NCI-H2196 treated with DMSO at 0.1 percent for 48 hours (cell line): ENCODE results near the gene CCT6B.
"Not testable (repeated sequence)": the region's sequence is repeated elsewhere in the genome, so short reads cannot be mapped to it uniquely, and the experiment has no call there.

Experiments
- DNase-seq: peaks from one replicate; lab custom pipeline; 2025; ENCODE audit not compliant: unreplicated experiment; lab: John Stamatoyannopoulos, UW

Gene CCT6B, protein sequence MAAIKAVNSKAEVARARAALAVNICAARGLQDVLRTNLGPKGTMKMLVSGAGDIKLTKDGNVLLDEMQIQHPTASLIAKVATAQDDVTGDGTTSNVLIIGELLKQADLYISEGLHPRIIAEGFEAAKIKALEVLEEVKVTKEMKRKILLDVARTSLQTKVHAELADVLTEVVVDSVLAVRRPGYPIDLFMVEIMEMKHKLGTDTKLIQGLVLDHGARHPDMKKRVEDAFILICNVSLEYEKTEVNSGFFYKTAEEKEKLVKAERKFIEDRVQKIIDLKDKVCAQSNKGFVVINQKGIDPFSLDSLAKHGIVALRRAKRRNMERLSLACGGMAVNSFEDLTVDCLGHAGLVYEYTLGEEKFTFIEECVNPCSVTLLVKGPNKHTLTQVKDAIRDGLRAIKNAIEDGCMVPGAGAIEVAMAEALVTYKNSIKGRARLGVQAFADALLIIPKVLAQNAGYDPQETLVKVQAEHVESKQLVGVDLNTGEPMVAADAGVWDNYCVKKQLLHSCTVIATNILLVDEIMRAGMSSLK

DNA sequence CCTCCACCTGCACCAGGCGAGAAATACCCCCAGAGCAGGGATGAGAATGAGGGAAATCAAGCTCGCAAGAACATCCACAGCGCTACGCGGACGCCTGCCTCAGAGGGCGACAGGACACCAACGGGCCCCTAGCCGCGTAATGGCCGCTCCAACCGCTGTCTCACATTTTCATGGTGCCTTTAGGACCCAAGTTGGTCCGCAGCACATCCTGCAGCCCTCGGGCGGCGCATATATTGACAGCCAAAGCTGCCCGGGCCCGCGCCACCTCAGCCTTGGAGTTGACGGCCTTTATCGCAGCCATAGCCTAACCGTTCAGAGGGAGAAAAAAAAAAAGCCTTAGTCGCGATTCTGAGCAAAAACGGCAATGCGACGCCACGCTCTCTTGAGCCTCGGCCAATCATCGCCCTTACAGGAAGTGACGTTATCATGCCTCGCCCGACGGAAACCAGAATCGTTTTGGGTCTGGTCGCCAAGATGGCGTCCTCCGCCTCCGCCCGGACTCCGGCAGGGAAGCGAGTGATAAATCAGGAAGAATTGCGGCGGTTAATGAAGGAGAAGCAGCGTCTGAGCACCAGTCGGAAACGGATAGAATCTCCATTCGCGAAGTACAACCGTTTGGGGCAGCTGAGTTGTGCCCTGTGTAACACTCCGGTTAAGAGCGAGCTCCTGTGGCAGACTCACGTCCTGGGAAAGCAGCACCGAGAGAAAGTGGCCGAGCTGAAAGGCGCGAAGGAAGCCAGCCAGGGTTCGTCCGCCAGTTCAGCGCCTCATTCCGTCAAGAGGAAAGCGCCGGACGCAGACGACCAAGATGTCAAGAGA is at the start of gene CCT6B, which contains the start of gene ZNF830:
CCT6B (minus strand) TSS at position 368 of the 819 bp plus-strand sequence; CDS start at position 301, 67 bp downstream.
ZNF830 (plus strand) TSS at position 448 of the 819 bp plus-strand sequence; CDS start at position 475, 27 bp downstream.
- peak; percentile 45 for DNase-seq

DNA sequence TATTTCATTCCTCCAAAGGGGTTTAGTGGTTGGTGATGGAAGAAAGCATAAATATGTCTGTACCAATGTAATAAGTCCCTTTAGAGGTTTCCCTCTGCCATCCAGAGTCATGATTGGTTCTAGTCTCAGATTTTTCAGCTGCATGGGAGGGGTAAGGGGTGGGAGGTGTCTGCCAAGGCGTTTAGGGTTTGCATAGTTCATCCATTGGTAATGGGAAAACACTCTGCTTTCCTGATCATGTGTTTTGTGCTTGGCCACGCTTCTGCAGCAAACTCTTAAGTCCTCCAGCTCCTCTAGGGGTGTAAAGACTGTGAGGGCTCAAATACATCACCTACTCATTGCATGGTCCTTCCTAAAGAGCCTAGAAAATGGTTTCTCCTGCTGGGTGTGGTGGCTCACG is 48.8 kb upstream of the CCT6B start:
- DNase-seq, result no peak

DNA sequence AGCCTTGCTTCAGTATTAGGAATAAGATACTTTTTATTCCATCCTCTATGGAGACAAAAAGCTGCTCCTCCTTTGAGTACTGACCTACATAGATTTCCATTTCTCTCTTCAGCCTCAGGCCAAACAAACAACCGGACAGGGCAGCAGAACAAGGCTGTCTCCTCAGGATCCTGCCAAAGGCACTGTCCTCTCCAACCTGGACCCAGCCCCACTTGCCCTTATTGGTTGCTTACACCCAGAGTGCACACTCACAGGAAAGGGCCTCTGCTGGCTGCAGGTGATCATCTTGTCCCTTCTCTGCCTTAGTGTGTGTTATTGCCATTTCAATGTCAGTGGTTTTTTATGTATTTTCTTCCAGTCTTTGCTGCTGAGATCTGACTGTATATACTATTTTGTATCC is 45.7 kb upstream of the CCT6B start:
- no peak for DNase-seq

DNA sequence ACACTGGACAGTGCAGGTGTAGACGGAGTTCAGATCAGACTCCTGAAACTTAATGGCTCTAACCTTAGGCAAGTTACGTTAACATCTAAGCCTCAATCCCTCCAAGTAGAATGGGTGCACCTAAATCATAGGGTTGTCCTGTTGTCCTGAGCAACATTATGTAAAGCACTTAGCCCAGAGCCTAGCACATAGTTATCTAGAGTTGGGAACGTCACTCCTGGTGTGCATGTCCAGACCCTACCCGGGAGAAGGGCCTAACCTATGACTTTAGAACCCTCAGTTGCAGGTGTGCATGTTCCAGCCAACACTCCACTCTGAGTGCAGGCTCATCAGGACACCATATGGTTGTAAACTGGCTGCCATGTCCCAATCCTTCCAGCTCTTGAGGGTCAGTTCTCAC is 45.1 kb upstream of the CCT6B start:
- no peak for DNase-seq

DNA sequence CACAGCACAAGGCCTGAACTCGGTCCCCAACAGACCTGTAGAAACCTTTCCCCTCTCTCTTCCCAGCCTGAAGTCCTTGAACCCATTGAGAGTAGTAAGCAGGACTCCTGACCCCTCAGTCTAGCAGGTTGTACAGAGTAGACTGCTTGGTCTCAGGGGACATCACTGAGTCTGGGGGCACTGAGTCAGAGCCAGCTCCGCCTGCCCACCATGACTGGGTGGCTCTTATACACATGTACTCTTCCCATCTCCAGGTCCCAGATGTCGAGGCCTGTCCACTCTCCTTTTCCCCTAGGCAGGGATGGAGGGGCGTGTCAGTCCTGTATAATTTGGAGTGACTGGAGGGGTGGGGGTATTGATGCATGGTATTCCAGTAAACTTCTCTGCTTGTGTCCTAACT is 42.5 kb upstream of the CCT6B start:
- no peak for DNase-seq

DNA sequence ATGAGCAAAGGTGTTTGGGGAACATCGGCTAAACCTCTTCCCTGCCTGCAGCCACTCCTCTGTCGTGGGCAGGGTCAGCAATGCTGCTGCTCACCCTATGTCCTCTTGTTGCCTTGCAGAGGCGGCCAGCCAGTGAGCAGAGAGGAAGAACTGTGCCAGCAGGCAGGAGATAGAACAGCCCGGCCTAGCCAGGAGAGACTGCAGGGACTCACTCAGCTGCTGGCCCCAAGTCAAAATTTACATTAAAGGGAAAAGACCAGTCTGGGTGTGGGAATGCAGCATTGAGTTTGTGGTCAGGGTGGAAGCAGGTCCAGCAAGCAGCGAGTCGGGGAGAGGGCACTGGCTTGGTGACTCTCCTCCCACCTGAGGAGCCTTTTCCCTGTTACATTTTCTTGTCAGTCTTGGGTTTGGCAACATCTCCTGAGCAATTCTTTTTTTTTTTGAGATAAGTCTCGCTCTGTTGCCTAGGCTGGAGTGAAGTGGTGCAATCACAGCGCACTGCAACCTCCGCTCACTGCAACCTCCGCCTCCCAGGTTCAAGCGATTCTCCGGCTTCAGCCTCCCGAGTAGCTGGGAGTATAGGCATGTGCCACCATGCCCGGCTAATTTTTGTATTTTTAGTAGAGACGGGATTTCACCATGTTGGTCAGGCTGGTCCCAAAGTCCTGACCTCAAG is 41.8 kb upstream of the CCT6B start:
- no peak for DNase-seq

DNA sequence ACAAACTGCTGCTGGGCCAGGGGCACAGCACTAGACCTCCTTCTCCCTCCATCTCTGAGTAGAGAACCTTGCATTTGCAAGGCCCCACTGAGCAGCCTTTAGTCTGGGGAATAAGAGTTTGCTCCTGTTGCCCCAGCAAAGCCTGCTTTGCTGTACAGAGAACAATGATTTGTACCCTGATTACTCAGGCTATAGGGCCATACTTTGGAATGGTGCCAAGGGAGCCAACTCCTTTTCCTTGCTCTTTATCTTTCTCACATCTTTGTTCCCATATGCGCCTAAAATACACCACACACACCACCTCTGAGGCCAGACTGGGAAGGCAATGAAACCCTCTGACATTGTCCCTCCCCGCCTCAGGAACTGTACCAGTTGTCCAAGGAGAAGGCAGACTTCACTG is 40.3 kb upstream of the CCT6B start:
- DNase-seq, result no peak

DNA sequence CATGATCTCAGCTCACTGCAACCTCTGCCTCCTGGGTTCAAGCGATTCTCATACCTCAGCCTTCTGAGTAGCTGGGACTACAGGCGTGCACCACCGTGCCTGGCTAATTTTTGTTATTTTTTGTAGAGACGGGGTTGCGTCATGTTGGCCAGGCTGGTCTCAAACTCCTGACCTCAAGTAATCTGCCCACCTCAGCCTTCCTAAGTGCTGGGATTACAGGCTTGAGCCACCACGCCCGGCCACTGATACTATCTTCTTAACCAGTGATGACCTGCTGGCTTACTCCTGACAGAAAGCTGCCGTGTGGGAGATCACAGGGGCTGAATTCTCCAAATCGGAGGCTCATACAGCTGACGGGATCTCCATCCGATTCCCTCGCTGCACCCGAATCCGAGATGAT is 39.7 kb upstream of the CCT6B start:
- not testable (repeated sequence) for DNase-seq

DNA sequence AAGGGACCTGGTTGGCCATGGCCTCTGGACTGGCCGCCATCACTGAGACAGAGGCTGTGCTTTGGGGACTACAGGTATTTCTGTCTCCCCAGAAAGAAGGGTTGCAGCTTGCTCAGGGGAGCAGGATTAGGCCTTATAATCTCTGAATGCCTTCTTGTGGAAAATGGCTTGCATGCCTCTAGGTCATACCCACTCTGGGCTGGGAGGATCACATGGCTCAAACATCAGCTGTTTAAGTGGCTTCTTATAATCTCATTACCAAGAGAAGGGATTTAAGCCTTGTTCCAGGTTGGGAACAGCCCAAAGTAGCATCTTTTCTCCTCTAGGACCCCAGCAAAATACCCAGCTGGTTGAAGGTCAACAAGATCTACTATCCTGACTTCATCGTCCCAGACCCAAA is 38.2 kb upstream of the CCT6B start:
- DNase-seq, result no peak

DNA sequence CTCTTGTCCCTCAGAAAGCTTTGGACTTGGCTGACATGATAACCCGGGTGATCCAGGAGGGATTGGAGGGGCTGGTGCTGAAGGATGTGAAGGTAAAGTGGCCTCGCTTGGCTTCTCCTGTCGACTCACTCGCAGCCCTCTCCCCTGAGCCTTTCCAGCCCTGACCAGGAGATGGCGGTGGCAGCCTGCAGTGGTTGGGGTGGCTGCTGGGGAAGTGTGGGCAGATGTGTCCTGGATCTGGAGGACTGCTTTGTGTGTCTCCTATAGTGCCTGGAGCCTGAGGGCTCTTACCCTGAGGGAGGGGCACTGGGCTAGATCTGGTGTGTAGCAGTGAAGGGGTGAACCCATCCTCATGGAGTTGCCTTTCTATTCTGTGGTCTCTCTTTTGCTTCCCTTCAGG is 36.9 kb upstream of the CCT6B start:
- no peak for DNase-seq

DNA sequence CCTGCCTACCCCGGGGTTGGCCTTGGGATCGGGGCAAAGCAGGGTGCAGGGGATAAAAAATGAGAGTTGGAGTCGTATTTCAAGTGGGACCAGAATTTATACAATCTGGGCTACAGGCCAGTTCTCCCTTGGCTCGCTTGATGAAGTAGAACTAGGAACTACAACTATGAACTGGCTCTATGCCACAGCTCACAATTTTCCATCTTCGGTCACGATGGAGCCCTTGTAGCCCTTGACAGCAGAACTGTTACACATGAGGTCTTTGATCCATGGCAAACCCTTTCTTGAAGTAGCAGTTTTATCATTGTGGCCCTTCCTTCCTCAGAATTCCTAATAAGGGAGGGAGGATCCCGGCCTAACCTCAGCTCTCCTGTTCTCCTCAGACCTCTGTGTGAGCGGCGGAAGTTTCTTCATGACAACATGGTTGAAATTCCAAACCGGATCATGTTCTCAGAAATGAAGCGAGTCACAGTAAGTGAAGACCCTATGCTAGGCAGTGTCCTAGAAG is 36.1 kb upstream of the CCT6B start:
- no peak for DNase-seq

DNA sequence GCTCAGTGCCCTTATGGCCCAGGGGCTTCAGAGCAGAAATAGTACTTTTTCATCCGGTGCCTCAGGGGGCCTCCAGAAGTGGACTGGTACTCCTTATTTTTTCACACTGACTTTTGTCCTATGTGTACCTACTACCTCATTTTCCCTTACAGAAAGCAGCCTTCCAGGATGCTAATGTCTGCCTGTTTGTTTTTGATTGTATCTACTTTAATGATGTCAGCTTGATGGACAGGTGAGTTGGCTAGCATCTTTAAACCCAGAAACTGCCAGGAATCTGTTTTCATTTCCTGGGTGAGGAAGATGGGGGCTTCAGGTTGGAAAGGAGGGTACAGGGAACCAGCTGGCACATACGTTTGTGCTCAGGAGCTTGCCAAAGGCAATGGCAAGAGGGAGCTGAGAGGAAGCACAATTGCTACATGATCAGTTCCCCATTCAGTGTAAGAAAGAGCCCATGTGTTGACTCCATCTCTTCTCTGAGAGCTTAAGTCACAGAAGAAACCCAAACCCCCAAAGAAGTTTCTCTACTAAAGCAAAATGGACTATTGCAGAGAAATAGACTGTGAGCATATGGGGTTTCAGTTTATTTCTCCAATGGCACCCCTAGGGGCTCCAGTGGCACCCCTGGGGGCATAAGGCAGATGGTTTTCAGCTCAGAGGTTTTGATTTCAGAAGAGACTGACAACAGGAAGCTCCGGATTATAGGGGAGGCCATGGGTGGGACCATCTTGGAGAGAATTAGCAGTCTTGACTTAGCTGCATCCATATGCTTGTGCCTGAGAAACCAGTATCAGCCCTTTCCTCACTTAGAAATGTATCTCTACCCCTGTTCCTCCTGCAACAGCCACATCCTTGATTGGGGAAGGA is 35.4 kb upstream of the CCT6B start:
- DNase-seq, result no peak

DNA sequence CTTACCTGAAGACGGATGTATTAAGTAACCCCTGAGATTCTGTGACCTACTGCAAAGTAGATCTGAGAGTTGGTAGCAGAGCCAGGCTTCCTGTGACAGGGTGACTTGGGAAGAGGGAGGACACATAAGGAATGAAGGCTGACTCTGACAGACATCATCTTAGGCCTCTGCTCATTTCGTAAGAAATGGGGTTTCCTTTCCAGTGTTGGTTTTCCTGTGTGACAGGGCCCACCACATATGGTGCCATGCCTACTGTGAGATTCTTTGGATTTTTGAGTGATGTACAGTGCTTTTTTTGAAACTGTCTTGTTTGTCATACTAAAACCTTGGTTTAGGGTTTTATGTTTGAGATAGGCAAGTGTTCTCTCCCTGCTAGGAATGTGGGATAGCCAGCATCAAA is 31.8 kb upstream of the CCT6B start:
- no peak for DNase-seq

DNA sequence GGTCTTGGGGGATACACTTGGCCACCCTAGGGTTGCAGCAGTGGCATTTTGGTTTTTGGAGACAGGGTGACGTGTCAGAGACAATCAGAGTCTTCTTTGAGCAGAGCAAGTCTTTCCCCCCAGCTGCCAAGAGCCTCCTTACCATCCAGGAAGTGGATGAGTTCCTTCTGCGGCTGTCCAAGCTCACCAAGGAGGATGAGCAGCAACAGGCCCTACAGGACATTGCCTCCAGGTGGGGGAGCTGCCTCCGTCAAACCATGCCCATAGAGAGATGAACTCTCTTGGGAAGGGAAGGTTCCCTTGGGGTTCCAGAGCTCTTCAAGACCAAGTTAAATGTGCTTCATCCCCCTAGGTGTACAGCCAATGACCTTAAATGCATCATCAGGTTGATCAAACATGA is 30.3 kb upstream of the CCT6B start:
- DNase-seq, result no peak

DNA sequence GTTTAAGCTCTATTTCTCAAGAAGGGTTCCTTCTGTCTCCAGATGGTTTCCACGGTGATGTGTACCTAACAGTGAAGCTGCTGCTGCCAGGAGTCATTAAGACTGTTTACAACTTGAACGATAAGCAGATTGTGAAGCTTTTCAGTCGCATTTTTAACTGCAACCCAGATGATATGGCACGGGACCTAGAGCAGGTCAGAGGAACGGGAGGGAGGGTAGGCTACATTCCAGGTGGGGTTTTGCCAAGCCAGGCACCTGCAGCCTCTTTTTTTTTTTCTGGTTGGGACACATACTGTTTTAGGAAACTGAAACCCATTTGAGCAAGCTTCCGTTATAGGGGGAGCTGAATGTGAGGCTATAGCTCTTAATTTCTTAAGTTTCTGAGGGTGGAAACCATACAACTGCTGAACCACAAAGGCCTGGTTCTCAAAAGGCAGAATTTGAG is 29.7 kb upstream of the CCT6B start:
- DNase-seq, result peak; percentile 20

DNA sequence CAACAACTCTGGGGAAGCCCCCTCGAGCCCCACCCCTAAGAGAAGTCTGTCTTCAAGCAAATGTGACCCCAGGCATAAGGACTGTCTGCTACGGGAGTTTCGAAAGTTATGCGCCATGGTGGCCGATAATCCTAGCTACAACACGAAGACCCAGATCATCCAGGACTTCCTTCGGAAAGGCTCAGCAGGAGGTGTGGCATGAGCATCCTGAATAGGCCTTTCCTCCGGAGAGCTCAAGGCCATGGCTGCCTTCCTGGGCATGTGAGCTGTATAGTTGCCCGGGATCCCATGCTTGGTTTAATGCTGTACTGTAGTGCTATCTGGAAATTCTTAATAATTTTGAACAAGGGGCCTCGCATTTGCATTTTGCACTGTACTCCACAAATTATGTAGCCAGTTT is 28.2 kb upstream of the CCT6B start:
- no peak for DNase-seq

DNA sequence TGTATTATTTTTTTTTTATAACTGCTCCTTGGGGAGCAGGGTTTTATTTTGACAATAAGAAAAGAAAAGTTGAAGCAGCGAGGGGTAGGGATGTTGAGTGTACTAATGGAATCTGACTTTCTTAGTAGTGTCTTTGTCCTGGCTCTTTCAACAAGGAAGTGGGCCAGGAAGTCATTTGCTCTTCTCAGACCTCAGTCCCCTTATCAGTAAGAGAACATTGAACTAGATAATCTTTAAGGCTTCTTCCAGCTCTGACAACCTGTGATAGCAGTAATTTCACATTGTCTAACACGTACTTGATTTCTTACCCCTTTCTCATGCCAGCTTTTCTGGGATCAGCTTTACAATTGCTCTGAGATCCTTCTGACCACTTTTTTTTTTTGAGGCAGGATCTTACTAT is 27.4 kb upstream of the CCT6B start:
- no peak for DNase-seq

DNA sequence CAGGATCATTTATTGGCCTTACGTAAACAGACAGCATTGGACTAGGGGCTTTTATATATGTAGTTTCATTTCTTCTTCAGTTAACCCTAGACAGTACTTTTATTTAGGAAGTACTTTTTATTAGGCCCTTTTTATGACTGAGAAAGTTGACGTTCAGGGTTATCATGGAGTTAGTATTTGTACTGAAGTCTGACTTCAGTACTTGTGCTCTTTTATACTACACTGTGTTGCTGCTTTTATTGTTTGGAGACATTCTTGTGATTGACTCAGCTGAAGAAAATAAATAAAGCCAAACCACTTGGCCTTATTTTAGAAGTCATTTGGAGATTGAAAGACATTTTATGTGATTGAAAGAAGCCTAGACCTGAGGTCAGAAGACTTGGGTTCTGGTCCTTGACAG is 26.0 kb upstream of the CCT6B start:
- DNase-seq, result no peak

DNA sequence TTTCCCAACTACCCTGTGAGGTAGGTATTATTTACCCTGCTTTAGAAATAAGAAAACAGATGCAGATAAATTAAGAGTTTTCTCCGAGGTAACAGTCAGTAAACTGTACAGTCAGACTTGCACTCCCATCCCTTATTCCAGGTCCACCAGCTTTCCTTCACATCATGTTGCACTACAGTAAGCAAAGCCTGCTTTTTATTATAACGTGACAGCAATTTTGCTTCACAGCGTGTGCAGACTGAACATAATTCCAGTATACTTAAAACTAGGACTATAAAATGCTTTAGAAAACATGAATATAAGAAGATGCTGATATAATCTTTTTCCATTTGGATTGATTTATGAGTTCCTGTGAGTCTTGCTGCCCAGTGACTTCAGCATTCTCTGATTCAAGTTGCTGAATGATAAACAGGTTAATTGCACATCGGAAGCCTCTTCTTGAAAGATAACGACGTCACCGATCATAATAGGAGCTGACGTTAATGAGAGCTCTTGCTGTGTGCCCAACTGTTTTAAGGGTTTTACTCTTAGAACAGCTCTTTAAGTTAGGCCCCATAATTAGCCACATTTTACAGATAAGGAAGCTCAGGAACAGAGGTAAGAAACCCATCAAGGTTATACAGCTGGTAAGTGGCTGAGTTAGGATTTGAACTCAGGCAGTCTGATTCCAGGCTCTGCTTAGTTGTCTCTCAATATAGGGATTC is 20.4 kb upstream of the CCT6B start:
- no peak for DNase-seq
